H1 (cell line): ENCODE data around the gene NOL4L. TPM values are rescaled to one million over a fixed set of nuclear protein-coding genes. Genes with fewer than 3 reads are reported as not detected.

Experiments used
- CTBP2 ChIP-seq: IDR thresholded peaks from 2 replicates; pipeline ENCODE4 v1.7.0; 2011; ENCODE audit warnings: borderline replicate concordance, mild to moderate bottlenecking, moderate library complexity, mixed read lengths, low read length; ENCODE audit not compliant: insufficient read depth, insufficient read length
- SIN3A ChIP-seq, 2 experiments: IDR thresholded peaks in 1 of 2; conservative IDR thresholded peaks in 1 of 2; 2 replicates each; pipeline ENCODE4 v1.6.1; 2011 to 2012; ENCODE audit warnings: low read length in 2 of 2, improper control_type of control experiment in 1 of 2, low read depth in 1 of 2, mild to moderate bottlenecking in 1 of 2
- SIRT6 ChIP-seq: IDR thresholded peaks from one replicate; pipeline ENCODE4 v1.7.1; 2012; ENCODE audit warnings: low read length, inconsistent platforms
- polyA plus RNA-seq, 7 experiments: library from polyadenylated mRNA; depleted of rRNA in 3 of 7; stranded (reverse) in 5 of 7; unstranded in 2 of 7; fragments of >200 nt in 5 of 7; fragments of 200-250 nt in 2 of 7; gene quantifications; 1 replicate in 5 of 7; 2 replicates in 1 of 7; 4 replicates in 1 of 7; pipeline versions ENCODE4 v1.2.1 to v1.2.3, GENCODE V29; 2011 to 2013; ENCODE audit warnings: missing spikeins in 2 of 7, mixed read lengths in 2 of 7
- total RNA-seq: library from RNA; stranded (reverse); fragmentation: NEBNext Ultra II Directional; extraction: Animal tissue kit (Norgen Biotek cat#: 25700); gene quantifications from 2 replicates; pipeline ENCODE4 v1.2.1, GENCODE V29; 2021

The NOL4L gene
- total and polyA plus RNA-seq, 2 of the 8 experiments (the other 6 are each of a cell fraction or from before 2014, with no cell fraction given), result 15.3 to 23.7 TPM

GRCh38 chr20:32626859-32627636, 41.9 kb upstream of the NOL4L start (continued):
- TF ChIP-seq CTBP2, result no peak
- TF ChIP-seq SIN3A (conservative IDR thresholded peaks at IDR 0.05 in 1 of 2, IDR thresholded peaks at IDR 0.05 in 1 of 2; ENCODE audit: low read depth in 1 of 2, low read length in 2 of 2), result no peak
- no peak for TF ChIP-seq SIRT6
